Smooth muscle cell (in vitro differentiated cells): ENCODE results near the gene SLC2A4. TPM values are rescaled to one million over a fixed set of nuclear protein-coding genes. Genes with fewer than 3 reads are reported as not detected.

ENCODE experiments used
- DNase-seq: peaks from one replicate; lab custom pipeline; 2025; ENCODE audit not compliant: unreplicated experiment; lab: John Stamatoyannopoulos, UW
- H2AFZ ChIP-seq: fragments of 200-600 bp; sonication (generic); 2 replicates; pipeline ENCODE4 v1.6.0; 2016; ENCODE audit warnings: antibody characterized with exemption, low read depth, mild to moderate bottlenecking
- H3F3A ChIP-seq: fragments of 200-600 bp; sonication (generic); 2 replicates; pipeline ENCODE4 v1.6.0; 2017; ENCODE audit warnings: antibody characterized with exemption, low read depth
- H3K27ac ChIP-seq: fragments of 200-600 bp; sonication (generic); 2 replicates; pipeline ENCODE4 v1.5.1; 2016; ENCODE audit warnings: low read depth, mild to moderate bottlenecking
- H3K27me3 ChIP-seq: fragments of 200-600 bp; sonication (generic); 2 replicates; pipeline ENCODE4 v1.6.1; 2016; ENCODE audit warnings: low read depth, mild to moderate bottlenecking
- H3K36me3 ChIP-seq: fragments of 200-600 bp; sonication (generic); 2 replicates; pipeline ENCODE4 v1.5.1; 2016; ENCODE audit warnings: low read depth
- H3K4me1 ChIP-seq: fragments of 200-600 bp; sonication (generic); 2 replicates; pipeline ENCODE4 v1.5.1; 2016; ENCODE audit warnings: low read depth
- H3K4me2 ChIP-seq: fragments of 200-600 bp; sonication (generic); 2 replicates; pipeline ENCODE4 v1.6.0; 2016; ENCODE audit warnings: mild to moderate bottlenecking
- H3K4me3 ChIP-seq: fragments of 200-600 bp; sonication (generic); 2 replicates; pipeline ENCODE4 v1.5.1; 2016; ENCODE audit warnings: mild to moderate bottlenecking
- H3K79me2 ChIP-seq: fragments of 200-600 bp; sonication (generic); 2 replicates; pipeline ENCODE4 v1.6.0; 2016; ENCODE audit warnings: low read depth, mild to moderate bottlenecking
- H3K9ac ChIP-seq: fragments of 200-600 bp; sonication (generic); 2 replicates; pipeline ENCODE4 v1.6.0; 2016; ENCODE audit warnings: low read depth
- H3K9me3 ChIP-seq: fragments of 200-600 bp; sonication (generic); replicated peaks from 2 replicates; pipeline ENCODE4 v1.5.1; 2016; ENCODE audit warnings: low read depth
- H4K20me1 ChIP-seq: fragments of 200-600 bp; sonication (generic); 2 replicates; pipeline ENCODE4 v1.6.0; 2016; ENCODE audit warnings: low read depth
- WGBS: methylation state at CpG from one replicate; pipeline ENCODE4 v1.1.7; 2016; ENCODE audit warnings: low lambda C conversion rate; 5-methylcytosine and 5-hydroxymethylcytosine counted together
- polyA plus RNA-seq: library from polyadenylated mRNA; unstranded; fragments of >200 nt; fragmentation: Nextera tagmentation; extraction: Ambion mirVana; gene quantifications from 2 replicates; pipeline ENCODE4 v1.2.1, GENCODE V29; 2016
- total RNA-seq: library from RNA; depleted of rRNA; stranded (reverse); fragments of >200 nt; gene quantifications from 2 replicates; pipeline ENCODE4 v1.2.3, GENCODE V29; 2014
- TF ChIP-seq, protein P1 (sequence below): fragments of 200-600 bp; sonication (generic); IDR thresholded peaks from 2 replicates; pipeline ENCODE4 v1.5.1; 2017; ENCODE audit warnings: borderline replicate concordance, mild to moderate bottlenecking, antibody characterized with exemption; ENCODE audit not compliant: insufficient read depth, poor library complexity, severe bottlenecking

The SLC2A4 gene
- total RNA-seq (0.18 TPM in 1 of 2 replicates, not detected in the other), polyA plus RNA-seq (0.11 TPM in 1 of 2 replicates, not detected in the other)

DNA sequence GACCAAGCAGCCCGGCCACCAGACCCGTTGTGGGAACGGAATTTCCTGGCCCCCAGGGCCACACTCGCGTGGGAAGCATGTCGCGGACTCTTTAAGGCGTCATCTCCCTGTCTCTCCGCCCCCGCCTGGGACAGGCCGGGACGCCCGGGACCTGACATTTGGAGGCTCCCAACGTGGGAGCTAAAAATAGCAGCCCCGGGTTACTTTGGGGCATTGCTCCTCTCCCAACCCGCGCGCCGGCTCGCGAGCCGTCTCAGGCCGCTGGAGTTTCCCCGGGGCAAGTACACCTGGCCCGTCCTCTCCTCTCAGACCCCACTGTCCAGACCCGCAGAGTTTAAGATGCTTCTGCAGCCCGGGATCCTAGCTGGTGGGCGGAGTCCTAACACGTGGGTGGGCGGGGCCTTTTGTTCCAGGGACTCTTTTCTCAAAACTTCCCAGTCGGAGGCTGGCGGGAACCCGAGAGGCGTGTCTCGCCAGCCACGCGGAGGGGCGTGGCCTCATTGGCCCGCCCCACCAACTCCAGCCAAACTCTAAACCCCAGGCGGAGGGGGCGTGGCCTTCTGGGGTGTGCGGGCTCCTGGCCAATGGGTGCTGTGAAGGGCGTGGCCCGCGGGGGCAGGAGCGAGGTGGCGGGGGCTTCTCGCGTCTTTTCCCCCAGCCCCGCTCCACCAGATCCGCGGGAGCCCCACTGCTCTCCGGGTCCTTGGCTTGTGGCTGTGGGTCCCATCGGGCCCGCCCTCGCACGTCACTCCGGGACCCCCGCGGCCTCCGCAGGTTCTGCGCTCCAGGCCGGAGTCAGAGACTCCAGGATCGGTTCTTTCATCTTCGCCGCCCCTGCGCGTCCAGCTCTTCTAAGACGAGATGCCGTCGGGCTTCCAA lies at the start of gene SLC2A4:
Gene SLC2A4, plus strand, starts transcription at position 645 of the 879 bp plus-strand sequence. Its CDS starts 217 bp downstream, at position 862.
- no peaks in the 10 kb centered on the region for H3K36me3 ChIP-seq
- H3K9me3 ChIP-seq, result no peaks in the 10 kb centered on the region
- peaks cover 14% of the 10 kb centered on the region for H3K27me3 ChIP-seq
- peak within 1 kb of the TSS; percentile 70 for H2AFZ ChIP-seq
- no peaks in the 10 kb centered on the region for H3K79me2 ChIP-seq
- H3K4me2 ChIP-seq, result peak within 1 kb of the TSS; percentile 87
- 2% methylated on average over 59 of the region's 71 CpGs for WGBS
- no peaks in the 10 kb centered on the region for H3K4me1 ChIP-seq
- peak within 1 kb of the TSS; percentile 47 for H3K4me3 ChIP-seq
- H3K27ac ChIP-seq, result peak within 1 kb of the TSS; percentile 39
- H3F3A ChIP-seq, result peaks cover 5% of the 10 kb centered on the region
- H4K20me1 ChIP-seq, result no peaks in the 10 kb centered on the region
- TF ChIP-seq, protein P1, sequence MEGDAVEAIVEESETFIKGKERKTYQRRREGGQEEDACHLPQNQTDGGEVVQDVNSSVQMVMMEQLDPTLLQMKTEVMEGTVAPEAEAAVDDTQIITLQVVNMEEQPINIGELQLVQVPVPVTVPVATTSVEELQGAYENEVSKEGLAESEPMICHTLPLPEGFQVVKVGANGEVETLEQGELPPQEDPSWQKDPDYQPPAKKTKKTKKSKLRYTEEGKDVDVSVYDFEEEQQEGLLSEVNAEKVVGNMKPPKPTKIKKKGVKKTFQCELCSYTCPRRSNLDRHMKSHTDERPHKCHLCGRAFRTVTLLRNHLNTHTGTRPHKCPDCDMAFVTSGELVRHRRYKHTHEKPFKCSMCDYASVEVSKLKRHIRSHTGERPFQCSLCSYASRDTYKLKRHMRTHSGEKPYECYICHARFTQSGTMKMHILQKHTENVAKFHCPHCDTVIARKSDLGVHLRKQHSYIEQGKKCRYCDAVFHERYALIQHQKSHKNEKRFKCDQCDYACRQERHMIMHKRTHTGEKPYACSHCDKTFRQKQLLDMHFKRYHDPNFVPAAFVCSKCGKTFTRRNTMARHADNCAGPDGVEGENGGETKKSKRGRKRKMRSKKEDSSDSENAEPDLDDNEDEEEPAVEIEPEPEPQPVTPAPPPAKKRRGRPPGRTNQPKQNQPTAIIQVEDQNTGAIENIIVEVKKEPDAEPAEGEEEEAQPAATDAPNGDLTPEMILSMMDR, result no peak
- no peak within 1 kb of the TSS for H3K9ac ChIP-seq
- DNase-seq, result peak; percentile 78

DNA sequence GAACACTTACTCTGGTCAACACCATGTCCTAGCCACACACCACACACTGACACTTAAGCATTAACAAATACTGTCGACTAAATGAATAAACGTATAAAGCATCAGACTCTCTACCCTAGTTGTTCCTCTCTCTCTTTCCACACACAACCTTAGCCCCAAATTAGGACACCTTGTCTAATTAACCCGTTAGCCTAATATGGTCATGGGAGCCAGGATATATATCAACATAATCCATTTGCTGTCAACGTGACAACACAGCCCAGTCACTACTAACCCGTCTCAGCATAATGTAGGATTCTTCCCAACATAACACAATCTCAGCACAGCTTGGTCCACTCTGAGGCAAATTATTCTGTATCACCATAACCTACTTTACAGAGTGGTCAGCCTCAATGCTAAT lies 49.4 kb upstream of the SLC2A4 start:
- Histone ChIP-seq H3K4me3 (peak overlapping the region; percentile 71), H3K4me1 (peaks cover 8% of the 10 kb centered on the region), H3F3A (peaks cover 30% of the 10 kb centered on the region), H2AFZ (no peak overlapping the region), H3K79me2 (peaks cover 69% of the 10 kb centered on the region), H3K9me3 (no peaks in the 10 kb centered on the region), H3K27me3 (no peaks in the 10 kb centered on the region), H3K4me2 (peak overlapping the region; percentile 92), H3K27ac (no peak overlapping the region), H4K20me1 (peaks cover 70% of the 10 kb centered on the region), H3K9ac (no peak overlapping the region), H3K36me3 (no peaks in the 10 kb centered on the region)
- TF ChIP-seq, protein P1, result no peak
- DNase-seq, result no peak
- WGBS, result 82% methylated on average over 5 of the region's 5 CpGs

DNA sequence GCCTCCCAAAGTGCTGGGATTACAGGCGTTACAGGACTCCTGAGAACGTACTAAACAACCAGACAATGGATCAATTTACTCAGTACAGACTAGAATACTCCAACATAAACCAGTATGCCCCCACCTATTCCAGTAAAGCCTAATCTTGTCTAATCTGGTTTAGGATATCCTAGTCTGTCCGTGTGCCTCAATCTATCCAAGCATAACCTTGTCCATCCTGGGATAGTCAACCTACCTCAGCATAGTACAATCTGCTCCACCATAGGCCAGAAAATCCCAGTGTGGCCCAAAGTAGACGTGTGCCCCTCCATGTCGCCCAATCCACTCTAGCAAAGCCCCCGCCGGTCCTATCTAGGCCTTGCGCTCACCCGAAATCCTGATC lies 47.8 kb upstream of the SLC2A4 start:
- no peak for DNase-seq

More for the DNA sequence above, 47.8 kb upstream of the SLC2A4 start:
- Histone ChIP-seq H2AFZ (peak overlapping the region; percentile 65), H3K4me3 (peak overlapping the region; percentile 71), H3K27me3 (no peaks in the 10 kb centered on the region), H3K36me3 (no peaks in the 10 kb centered on the region), H4K20me1 (peaks cover 67% of the 10 kb centered on the region), H3K4me2 (peak overlapping the region; percentile 92), H3K27ac (peak overlapping the region; percentile 74), H3K9me3 (no peaks in the 10 kb centered on the region), H3K79me2 (peaks cover 79% of the 10 kb centered on the region), H3F3A (peaks cover 32% of the 10 kb centered on the region), H3K4me1 (peaks cover 12% of the 10 kb centered on the region), H3K9ac (peak overlapping the region; percentile 67)
- TF ChIP-seq, protein P1, result no peak
- 2% methylated on average over 9 of the region's 9 CpGs for WGBS
